HepG2 (cell line): ENCODE data around the gene ZBTB25. TPM values are rescaled to one million over a fixed set of nuclear protein-coding genes. Genes with fewer than 3 reads are reported as not detected.

Source experiments
- FOXO1 ChIP-seq: sonication (generic); formaldehyde crosslinking; IDR thresholded peaks from 2 replicates; pipeline ENCODE4 v1.4.0; 2020; ENCODE audit warnings: missing genetic modification reagents
- GFI1 ChIP-seq: sonication (generic); formaldehyde crosslinking; IDR thresholded peaks from 2 replicates; pipeline ENCODE4 v1.5.0; 2020; ENCODE audit warnings: missing genetic modification reagents, mild to moderate bottlenecking, borderline replicate concordance
- KLF9 ChIP-seq: IDR thresholded peaks from 2 replicates; pipeline ENCODE4 v1.6.1; 2016; ENCODE audit warnings: low read depth
- MED1 ChIP-seq: sonication (generic); formaldehyde crosslinking; IDR thresholded peaks from 2 replicates; pipeline ENCODE4 v1.4.0; 2020; ENCODE audit warnings: missing genetic modification reagents
- RBAK ChIP-seq: sonication (generic); formaldehyde crosslinking; IDR thresholded peaks from 2 replicates; pipeline ENCODE4 v1.5.1; 2020; ENCODE audit warnings: mild to moderate bottlenecking, missing genetic modification reagents
- RBFOX2 ChIP-seq: fragments of 200-400 bp; formaldehyde crosslinking; IDR thresholded peaks from 2 replicates; pipeline ENCODE4 v1.6.1; 2017; ENCODE audit warnings: low read depth, mild to moderate bottlenecking, low read length
- SMC3 ChIP-seq: IDR thresholded peaks from 2 replicates; pipeline ENCODE4 v1.6.1; 2011; ENCODE audit warnings: low read length, improper control_type of control experiment
- SNAPC4 ChIP-seq: sonication (generic); formaldehyde crosslinking; IDR thresholded peaks from 2 replicates; pipeline ENCODE4 v1.4.0; 2020; ENCODE audit warnings: mild to moderate bottlenecking, missing genetic modification reagents
- SP4 ChIP-seq: sonication (generic); formaldehyde crosslinking; IDR thresholded peaks from 2 replicates; pipeline ENCODE4 v1.8.1; 2023; ENCODE audit warnings: mild to moderate bottlenecking, missing genetic modification reagents
- SRF ChIP-seq: IDR thresholded peaks from 2 replicates; pipeline ENCODE4 v1.6.1; 2011; ENCODE audit warnings: mild to moderate bottlenecking, low read depth, low read length, moderate library complexity
- TBL1XR1 ChIP-seq: fragments of 150-350 bp; IDR thresholded peaks from 2 replicates; pipeline ENCODE4 v1.6.1; 2014; ENCODE audit warnings: borderline replicate concordance, low read length; ENCODE audit not compliant: partially characterized antibody
- THAP8 ChIP-seq: sonication (generic); formaldehyde crosslinking; IDR thresholded peaks from 2 replicates; pipeline ENCODE4 v1.5.1; 2020; ENCODE audit warnings: missing genetic modification reagents, mild to moderate bottlenecking, borderline replicate concordance
- ZHX2 ChIP-seq, 2 experiments: sonication (generic) in 1 of 2; formaldehyde crosslinking in 1 of 2; IDR thresholded peaks; 2 replicates each; pipeline versions ENCODE4 v1.6.1 to v1.9.0; 2014 to 2022; ENCODE audit warnings: antibody characterized with exemption in 1 of 2, borderline replicate concordance in 1 of 2, inconsistent platforms in 1 of 2, low read depth in 1 of 2, missing genetic modification reagents in 1 of 2
- ZNF205 ChIP-seq: IDR thresholded peaks from 2 replicates; pipeline ENCODE4 v1.6.1; 2018; ENCODE audit warnings: missing biosample characterization, missing genetic modification reagents
- ZNF333 ChIP-seq: sonication (generic); formaldehyde crosslinking; IDR thresholded peaks from 2 replicates; pipeline ENCODE4 v1.4.0; 2020; ENCODE audit warnings: mild to moderate bottlenecking, missing genetic modification reagents, borderline replicate concordance
- ZNF34 ChIP-seq: sonication (generic); formaldehyde crosslinking; IDR thresholded peaks from 2 replicates; pipeline ENCODE4 v1.4.0; 2020; ENCODE audit warnings: mild to moderate bottlenecking, missing genetic modification reagents, borderline replicate concordance
- ZNF558 ChIP-seq: sonication (generic); formaldehyde crosslinking; IDR thresholded peaks from 2 replicates; pipeline ENCODE4 v1.9.0; 2022; ENCODE audit warnings: mild to moderate bottlenecking, missing genetic modification reagents, borderline replicate concordance
- ZSCAN12 ChIP-seq: sonication (generic); formaldehyde crosslinking; IDR thresholded peaks from 2 replicates; pipeline ENCODE4 v1.9.0; 2021; ENCODE audit warnings: mild to moderate bottlenecking, missing genetic modification reagents
- polyA plus RNA-seq, 8 experiments: library from polyadenylated mRNA; depleted of rRNA in 3 of 8; stranded (reverse) in 7 of 8; unstranded in 1 of 8; fragments of >200 nt; fragmentation: Illumina TruSeq in 4 of 8; extraction: Trizol in 4 of 8; gene quantifications; 2 replicates each; pipeline versions ENCODE4 v1.2.1 to v1.2.3, GENCODE V29; 2011 to 2016; ENCODE audit warnings: low read depth in 4 of 8, missing spikeins in 1 of 8, mixed read lengths in 1 of 8; ENCODE audit not compliant: insufficient read depth in 1 of 8
- total RNA-seq, 5 experiments: library from RNA; depleted of rRNA; stranded (reverse); fragments of >200 nt; fragmentation: Illumina TruSeq; extraction: Trizol; gene quantifications; 2 replicates each; pipeline ENCODE4 v1.2.3, GENCODE V29; 2016; ENCODE audit warnings: low read depth in 1 of 5

ZBTB25 gene
- total and polyA plus RNA-seq, 2 of the 13 experiments (the other 11 are each of a cell fraction or from before 2014, with no cell fraction given), result 3.5 to 7.6 TPM

GRCh38 chr14:64510825-64511671 lies 7.4 kb upstream of the ZBTB25 start (continued):
- TF ChIP-seq FOXO1, result no peak
- TF ChIP-seq RBFOX2, result no peak
- TF ChIP-seq THAP8 (CRISPR knock-in tag), result no peak
- TF ChIP-seq ZHX2 (IDR thresholded peaks at IDR 0.05; ENCODE audit: low read depth), result no peak
- no peak for TF ChIP-seq ZHX2 (CRISPR knock-in tag; IDR thresholded peaks at IDR 0.05; ENCODE audit: borderline replicate concordance)
- TF ChIP-seq MED1, result 0 out of 2 replicates have a peak, but pooled peaks have one; percentile 36
- no peak for TF ChIP-seq ZNF333 (CRISPR knock-in tag)
- TF ChIP-seq ZNF34 (CRISPR knock-in tag), result no peak
- no peak for TF ChIP-seq ZNF205 (CRISPR knock-in tag)
- no peak for TF ChIP-seq TBL1XR1
- TF ChIP-seq SMC3, result peak; percentile 69
- no peak for TF ChIP-seq SRF
- 0 out of 2 replicates have a peak, but pooled peaks have one; percentile 27 for TF ChIP-seq ZSCAN12
- no peak for TF ChIP-seq KLF9 (CRISPR knock-in tag)
- no peak for TF ChIP-seq RBAK (CRISPR knock-in tag)
- TF ChIP-seq SP4, result no peak
- TF ChIP-seq ZNF558 (CRISPR knock-in tag), result no peak
- TF ChIP-seq GFI1, result no peak
- no peak for TF ChIP-seq SNAPC4 (CRISPR knock-in tag)
